ENCODE measurements around the gene TPSG1.

DNA sequence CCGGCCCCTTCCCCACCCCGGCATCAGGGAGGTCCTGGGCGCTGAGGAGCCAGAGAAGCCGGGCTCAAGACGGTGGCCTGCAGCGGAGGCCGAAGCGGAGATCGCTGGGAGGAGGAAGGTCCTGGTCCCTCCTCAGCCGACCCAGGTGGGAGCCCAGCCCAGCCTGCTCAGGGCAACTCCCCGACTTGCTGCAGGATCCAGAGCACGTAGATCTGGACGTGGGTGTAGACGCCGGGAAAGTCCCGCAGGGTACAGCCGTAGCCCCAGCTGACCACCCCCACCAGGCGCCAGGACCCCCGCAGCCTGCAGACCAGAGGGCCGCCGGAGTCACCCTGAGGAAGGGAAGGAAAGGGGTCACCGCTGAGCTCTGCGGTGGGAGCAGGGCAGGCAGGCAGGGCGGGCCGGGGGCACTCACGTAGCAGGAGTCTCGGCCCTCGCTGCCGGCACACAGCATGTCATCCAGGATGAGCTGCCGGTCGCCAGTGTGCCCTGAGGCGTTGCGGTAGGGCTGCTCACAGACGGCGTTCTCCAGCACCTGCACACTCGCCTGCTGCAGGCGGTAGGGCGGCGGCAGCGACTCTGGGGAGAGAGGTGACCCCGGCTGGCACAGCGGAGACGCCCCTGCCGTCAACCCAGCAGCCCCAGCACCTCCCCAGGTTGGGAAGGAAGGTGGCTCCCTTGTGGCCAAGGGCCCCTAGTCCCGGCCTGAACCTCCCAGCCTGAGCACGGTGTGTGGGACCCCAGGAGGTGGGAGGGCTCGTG, 36.2 kb upstream of the TPSG1 start:
- TF ChIP-seq, protein P1, sequence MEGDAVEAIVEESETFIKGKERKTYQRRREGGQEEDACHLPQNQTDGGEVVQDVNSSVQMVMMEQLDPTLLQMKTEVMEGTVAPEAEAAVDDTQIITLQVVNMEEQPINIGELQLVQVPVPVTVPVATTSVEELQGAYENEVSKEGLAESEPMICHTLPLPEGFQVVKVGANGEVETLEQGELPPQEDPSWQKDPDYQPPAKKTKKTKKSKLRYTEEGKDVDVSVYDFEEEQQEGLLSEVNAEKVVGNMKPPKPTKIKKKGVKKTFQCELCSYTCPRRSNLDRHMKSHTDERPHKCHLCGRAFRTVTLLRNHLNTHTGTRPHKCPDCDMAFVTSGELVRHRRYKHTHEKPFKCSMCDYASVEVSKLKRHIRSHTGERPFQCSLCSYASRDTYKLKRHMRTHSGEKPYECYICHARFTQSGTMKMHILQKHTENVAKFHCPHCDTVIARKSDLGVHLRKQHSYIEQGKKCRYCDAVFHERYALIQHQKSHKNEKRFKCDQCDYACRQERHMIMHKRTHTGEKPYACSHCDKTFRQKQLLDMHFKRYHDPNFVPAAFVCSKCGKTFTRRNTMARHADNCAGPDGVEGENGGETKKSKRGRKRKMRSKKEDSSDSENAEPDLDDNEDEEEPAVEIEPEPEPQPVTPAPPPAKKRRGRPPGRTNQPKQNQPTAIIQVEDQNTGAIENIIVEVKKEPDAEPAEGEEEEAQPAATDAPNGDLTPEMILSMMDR (IDR thresholded peaks at IDR 0.05), result no peak
- TF ChIP-seq EZH2phosphoT487 (IDR thresholded peaks at IDR 0.05), result no peak

All from neural progenitor cell (in vitro differentiated cells).